PC-9 (cell line): ENCODE measurements around the gene SPAG9. TPM values are rescaled to one million over a fixed set of nuclear protein-coding genes. Genes with fewer than 3 reads are reported as not detected.

Experiments
- BruUV-seq: library from RNA; stranded (reverse); fragments of 400-500 nt; replicated peaks from 2 replicates; lab custom pipeline; 2021; lab: Mats Ljungman, UMichigan
- CTCF ChIA-PET: fragments of 300-600 bp; sonication (Branson Sonifier 250); formaldehyde crosslinking; loops from one replicate; lab custom pipeline; 2022; ENCODE audit warnings: antibody characterized with exemption; lab: Charles Lee
- POLR2A ChIA-PET: fragments of 300-600 bp; sonication (Branson Sonifier 250); formaldehyde crosslinking; loops from one replicate; lab custom pipeline; 2022; ENCODE audit warnings: antibody characterized with exemption; ENCODE audit not compliant: unreplicated experiment; lab: Charles Lee
- DNase-seq, 2 experiments: peaks; one replicate each; pipeline versions ENCODE4 v3.0.0 to v3.0.0-alpha.2; 2015 to 2022; ENCODE audit warnings: mixed read lengths in 1 of 2
- H2AFZ ChIP-seq: fragments of 200-600 bp; sonication (generic); 2 replicates; pipeline ENCODE4 v1.8.1; 2017; ENCODE audit warnings: antibody characterized with exemption
- H3F3A ChIP-seq: fragments of 200-600 bp; sonication (generic); 2 replicates; pipeline ENCODE4 v1.8.1; 2017; ENCODE audit warnings: antibody characterized with exemption, mild to moderate bottlenecking, low read depth; ENCODE audit not compliant: insufficient read depth
- H3K27ac ChIP-seq: fragments of 200-600 bp; sonication (generic); 2 replicates; pipeline ENCODE4 v1.6.1; 2016; ENCODE audit warnings: mixed run types
- H3K27me3 ChIP-seq: fragments of 200-600 bp; sonication (generic); 2 replicates; pipeline ENCODE4 v1.6.1; 2016; ENCODE audit warnings: low read depth, mixed run types; ENCODE audit not compliant: insufficient read depth
- H3K36me3 ChIP-seq: fragments of 200-600 bp; sonication (generic); 2 replicates; pipeline ENCODE4 v1.6.1; 2016; ENCODE audit warnings: low read depth, mixed run types
- H3K4me1 ChIP-seq: fragments of 200-600 bp; sonication (generic); replicated peaks from 2 replicates; pipeline ENCODE4 v1.6.1; 2016; ENCODE audit warnings: mixed run types; ENCODE audit not compliant: insufficient read depth
- H3K4me2 ChIP-seq: fragments of 200-600 bp; sonication (generic); 2 replicates; pipeline ENCODE4 v1.6.1; 2017; ENCODE audit warnings: mixed run types
- H3K4me3 ChIP-seq: fragments of 200-600 bp; sonication (generic); 2 replicates; pipeline ENCODE4 v1.6.1; 2016; ENCODE audit warnings: mixed run types
- H3K79me2 ChIP-seq: fragments of 200-600 bp; sonication (generic); 2 replicates; pipeline ENCODE4 v1.6.1; 2017; ENCODE audit warnings: low read depth, mixed run types
- H3K9me2 ChIP-seq: fragments of 200-600 bp; sonication (generic); 2 replicates; pipeline ENCODE4 v1.8.1; 2017; ENCODE audit warnings: mild to moderate bottlenecking; ENCODE audit not compliant: insufficient read depth
- H3K9me3 ChIP-seq: fragments of 200-600 bp; sonication (generic); 2 replicates; pipeline ENCODE4 v1.8.1; 2016; ENCODE audit warnings: low read depth; ENCODE audit not compliant: insufficient read depth
- H4K20me1 ChIP-seq: fragments of 200-600 bp; sonication (generic); 2 replicates; pipeline ENCODE4 v1.8.1; 2017; ENCODE audit not compliant: insufficient read depth
- CTCF ChIP-seq: fragments of 200-600 bp; sonication (generic); conservative IDR thresholded peaks from 2 replicates; pipeline ENCODE4 v1.6.1; 2017; ENCODE audit warnings: mixed run types, antibody characterized with exemption, mild to moderate bottlenecking, moderate library complexity
- EZH2 ChIP-seq: fragments of 200-600 bp; sonication (generic); IDR thresholded peaks from 2 replicates; pipeline ENCODE4 v1.8.0; 2017; ENCODE audit warnings: antibody characterized with exemption, low read depth
- intact Hi-C: fragments of 100-400 bp; cut with micrococcal nuclease; formaldehyde crosslinking; loops from one replicate; pipeline ENCODE4 v1.10.0; 2022; ENCODE audit not compliant: unreplicated experiment
- total RNA-seq: library from RNA; stranded (reverse); gene quantifications from 2 replicates; pipeline ENCODE4 v1.2.3, GENCODE V29; 2021

The SPAG9 gene
- total RNA-seq, 1 experiment from 2014 or later: 51.8 TPM

GRCh38 chr17:50995668-50996067 lies 125.0 kb downstream of the SPAG9 start:
- Histone ChIP-seq H2AFZ (no peak overlapping the region), H3K9me2 (no peaks in the 10 kb centered on the region), H3F3A (peaks cover 6% of the 10 kb centered on the region; the same call in 1 of the 2 replicates), H3K9me3 (no peaks in the 10 kb centered on the region), H3K4me3 (no peak overlapping the region), H3K27me3 (no peaks in the 10 kb centered on the region), H4K20me1 (no peaks in the 10 kb centered on the region), H3K27ac (no peak overlapping the region), H3K4me1 (no peaks in the 10 kb centered on the region), H3K36me3 (peaks cover 34% of the 10 kb centered on the region), H3K79me2 (no peaks in the 10 kb centered on the region), H3K4me2 (no peak overlapping the region)
- BruUV-seq: no TSS peak
- CTCF ChIA-PET: no interaction called here
- TF ChIP-seq CTCF (no peak), EZH2 (no peak)
- POLR2A ChIA-PET: no interaction called here
- intact Hi-C loops: no loop called here
- no peak for DNase-seq

- Histone ChIP-seq H3K27ac (no peak overlapping the region), H3K4me2 (no peak overlapping the region), H4K20me1 (no peaks in the 10 kb centered on the region), H3F3A (peaks cover 14% of the 10 kb centered on the region; the same call in 1 of the 2 replicates), H3K9me2 (no peaks in the 10 kb centered on the region), H3K9me3 (no peaks in the 10 kb centered on the region), H3K4me3 (no peak overlapping the region), H3K4me1 (no peaks in the 10 kb centered on the region), H3K27me3 (no peaks in the 10 kb centered on the region), H3K36me3 (peaks cover 38% of the 10 kb centered on the region), H3K79me2 (no peaks in the 10 kb centered on the region), H2AFZ (no peak overlapping the region)
- POLR2A ChIA-PET: no interaction called here
- DNase-seq: no peak
- no TSS peak for BruUV-seq
- CTCF ChIA-PET: no interaction called here
- TF ChIP-seq CTCF (no peak), EZH2 (no peak)
- intact Hi-C loops: no loop called here
Observed at GRCh38 chr17:50993544-50993943, 127.1 kb downstream of the SPAG9 start.

- BruUV-seq: no TSS peak
- no peaks in the 10 kb centered on the region for H3K9me3 ChIP-seq
- no peaks in the 10 kb centered on the region for H3K27me3 ChIP-seq
- H3K79me2 ChIP-seq: no peaks in the 10 kb centered on the region
- no peaks in the 10 kb centered on the region for H4K20me1 ChIP-seq
- H2AFZ ChIP-seq: no peak overlapping the region
- no peak for DNase-seq
- H3K4me1 ChIP-seq: no peaks in the 10 kb centered on the region
- peaks cover 31% of the 10 kb centered on the region; the same call in 1 of the 2 replicates for H3K36me3 ChIP-seq
- H3K4me2 ChIP-seq: no peak overlapping the region
- POLR2A ChIA-PET: interaction anchor here (0.6 kb wide), 1 partner anchor 187 kb away, joined by 16 read pairs; no protein-coding TSS in a partner anchor
- no peaks in the 10 kb centered on the region for H3K9me2 ChIP-seq
- H3K4me3 ChIP-seq: no peak overlapping the region
- TF ChIP-seq CTCF (no peak), EZH2 (no peak)
- intact Hi-C loops: no loop called here
- CTCF ChIA-PET: no interaction called here
- peaks cover 8% of the 10 kb centered on the region; the same call in 1 of the 2 replicates for H3F3A ChIP-seq
- H3K27ac ChIP-seq: no peak overlapping the region
Observed at GRCh38 chr17:50989149-50989548, 131.5 kb downstream of the SPAG9 start.
